Measurements from ENCODE around the gene PTPRD.

Gene PTPRD

DNA sequence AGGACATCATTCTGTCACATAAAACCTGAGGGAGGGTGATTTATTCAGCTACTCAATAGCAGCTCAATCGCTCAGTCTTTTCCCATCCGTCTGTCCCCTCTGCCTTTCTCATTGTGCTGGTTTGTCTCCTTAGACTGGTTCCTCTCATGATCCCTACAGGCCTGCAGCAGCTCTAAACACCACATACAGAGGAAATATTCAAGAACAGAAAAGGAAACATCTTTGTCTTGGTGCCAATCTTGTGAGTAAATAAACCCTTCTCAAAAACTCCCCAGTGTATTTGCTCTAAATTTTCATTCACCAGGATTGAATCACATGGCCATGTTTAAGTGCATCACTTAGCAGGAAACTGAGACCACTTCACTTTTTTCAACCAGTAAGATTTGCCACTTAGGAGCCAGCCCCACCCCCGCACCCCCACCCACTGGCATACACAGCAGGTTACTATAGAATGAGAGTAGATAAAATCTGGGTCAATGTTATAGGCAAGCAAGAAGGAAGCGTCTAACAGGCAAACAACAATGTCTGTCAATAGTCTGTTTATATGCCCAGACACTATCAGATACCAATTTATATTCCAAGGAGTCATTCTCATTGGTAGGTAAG is 1917.7 kb downstream of the PTPRD start:
- DNase-seq: no peak

DNA sequence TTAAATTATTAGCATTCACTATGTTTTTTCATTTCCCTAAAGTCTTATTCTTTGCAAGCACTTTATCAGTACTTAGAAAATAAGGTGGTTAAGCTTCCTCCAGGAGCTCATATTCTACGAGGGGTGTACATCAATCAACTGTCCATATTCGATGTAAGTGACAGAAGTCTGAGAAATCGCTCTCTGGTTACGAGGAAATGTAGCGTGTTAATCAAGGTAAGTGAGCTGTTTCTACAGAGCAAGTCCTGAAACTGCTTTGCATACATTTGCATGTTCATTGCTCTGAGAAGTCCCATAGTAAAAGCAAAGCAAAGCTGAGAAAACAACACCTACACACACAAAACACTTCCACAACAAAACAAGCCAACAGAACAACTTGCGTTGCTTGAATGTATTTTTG is 1919.3 kb downstream of the PTPRD start:
- no peak for DNase-seq

DNA sequence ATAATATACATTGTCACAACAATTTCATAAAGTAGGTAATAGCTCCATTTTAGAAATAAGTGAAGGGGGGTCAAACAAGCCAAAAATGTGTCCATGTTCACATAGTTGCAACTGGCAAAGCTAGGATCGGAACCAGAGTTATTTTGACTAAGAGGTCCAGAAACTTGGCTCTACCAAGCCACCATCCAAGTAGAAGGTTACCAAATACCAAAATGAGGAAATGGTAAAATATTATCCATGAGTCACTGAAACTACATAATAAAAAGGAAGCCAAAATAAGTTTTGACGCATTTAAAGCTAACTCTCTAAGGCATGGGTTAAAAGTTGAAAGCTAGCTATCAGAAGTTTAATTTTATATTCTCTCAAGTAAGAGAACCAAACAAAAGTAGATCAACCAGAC is 1926.3 kb downstream of the PTPRD start:
- no peak for DNase-seq

DNA sequence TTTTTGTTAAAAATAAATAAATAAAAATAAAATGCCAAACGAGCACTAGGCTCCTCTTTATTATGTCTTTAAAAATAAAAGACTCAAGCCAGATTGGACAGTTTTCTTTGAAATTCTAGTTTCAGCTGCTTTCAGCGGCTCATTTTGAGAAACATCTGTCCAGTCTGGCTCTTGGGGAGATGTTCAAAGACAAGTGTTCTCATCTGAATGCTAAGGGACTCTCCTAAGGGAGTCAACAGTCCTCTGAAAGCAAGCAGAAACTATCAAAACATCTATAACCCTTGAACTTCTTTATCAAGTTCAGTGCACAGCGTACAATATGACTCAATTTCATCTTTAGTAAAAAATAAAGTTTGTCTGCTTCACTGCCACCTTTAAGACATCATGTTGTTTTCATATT is 1927.0 kb downstream of the PTPRD start:
- DNase-seq: no peak

DNA sequence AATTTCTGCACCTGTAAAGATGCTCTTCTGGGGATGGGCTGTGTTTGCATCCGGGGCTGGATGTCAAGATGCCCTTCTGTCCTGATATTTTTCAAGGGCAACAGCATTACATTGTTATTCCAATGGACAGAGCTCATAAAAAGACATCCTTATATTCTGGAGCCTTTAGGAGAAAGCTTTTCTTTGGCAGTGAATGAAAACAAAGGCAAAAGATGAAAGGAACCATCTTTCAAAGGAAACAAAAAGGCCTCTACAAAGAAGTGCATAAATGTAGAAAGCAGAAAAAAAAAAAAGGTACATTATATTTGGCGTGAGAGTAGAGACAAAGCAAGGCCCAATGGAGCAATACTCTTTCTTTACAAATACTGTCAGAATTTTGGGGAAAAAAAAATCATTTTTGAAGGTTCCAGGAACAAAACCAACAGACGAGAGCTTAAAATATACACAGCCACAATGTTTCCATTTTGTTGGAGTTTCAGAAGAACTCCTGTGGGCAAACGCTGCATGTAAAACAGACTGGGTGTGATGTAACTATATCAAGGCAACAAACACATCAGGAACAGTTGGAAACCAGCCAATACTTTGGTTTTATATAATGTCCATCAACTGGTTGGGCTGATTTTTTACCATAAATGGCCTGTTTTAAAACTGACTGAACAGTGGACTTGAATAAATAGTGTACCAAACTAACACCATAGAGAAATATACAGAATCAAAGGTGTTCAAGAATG is 1927.7 kb downstream of the PTPRD start:
- no peak for DNase-seq

DNA sequence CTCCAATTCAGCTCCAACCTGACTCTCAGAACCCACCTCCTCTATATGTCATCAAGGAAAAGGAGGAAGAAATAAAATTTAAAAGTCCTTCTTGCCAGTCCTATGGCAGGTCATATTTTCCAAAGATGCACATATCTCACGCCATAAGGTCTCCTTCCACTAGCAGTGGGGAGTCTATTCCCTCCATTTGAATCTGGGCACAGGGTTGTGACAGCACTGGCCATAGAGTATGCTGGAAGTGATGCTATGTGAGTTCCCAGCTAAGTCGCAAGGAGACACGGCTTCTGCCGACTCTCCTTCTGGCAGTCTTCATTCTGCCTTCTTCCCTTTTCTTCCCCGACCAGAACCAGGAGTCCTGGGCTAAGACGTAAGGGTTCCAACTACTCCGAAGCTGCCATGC is 1929.3 kb downstream of the PTPRD start:
- DNase-seq: no peak

DNA sequence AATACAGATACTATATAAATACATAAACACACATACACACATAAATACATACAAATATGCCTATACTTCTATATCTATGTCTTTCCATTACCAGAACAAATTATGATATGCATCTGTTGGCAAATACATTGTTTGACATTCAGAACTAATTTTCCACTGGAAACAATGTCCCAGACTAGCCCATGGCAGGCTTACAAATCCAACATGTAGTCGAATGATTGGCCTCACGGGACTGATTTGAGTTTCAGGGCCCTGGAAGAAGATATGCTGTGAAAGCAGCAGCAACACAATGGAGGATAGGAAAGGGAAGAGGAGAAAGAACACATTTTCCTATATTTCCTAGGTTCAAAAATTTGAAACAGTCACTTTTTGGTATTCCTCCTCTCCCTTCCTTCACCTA is 1932.1 kb downstream of the PTPRD start:
- no peak for DNase-seq

DNA sequence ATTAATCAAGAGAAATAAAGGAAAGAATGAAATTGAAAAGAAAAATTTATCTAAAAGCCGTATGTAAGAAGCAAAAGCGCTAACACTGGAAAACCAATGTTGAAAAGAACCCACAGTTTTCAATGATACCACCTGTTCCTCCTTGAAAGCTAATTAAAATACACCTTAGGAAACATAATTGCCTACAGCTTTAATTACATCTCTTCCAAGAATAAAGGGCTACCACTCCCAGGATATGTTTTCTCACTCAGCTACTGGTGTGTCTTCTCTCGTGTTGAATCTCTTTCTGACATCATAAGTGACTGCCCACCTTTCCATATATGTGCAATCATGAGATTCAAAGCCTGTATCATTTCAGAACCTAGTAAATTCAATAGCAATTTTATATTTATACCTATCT is 1932.6 kb downstream of the PTPRD start:
- no peak for DNase-seq

DNA sequence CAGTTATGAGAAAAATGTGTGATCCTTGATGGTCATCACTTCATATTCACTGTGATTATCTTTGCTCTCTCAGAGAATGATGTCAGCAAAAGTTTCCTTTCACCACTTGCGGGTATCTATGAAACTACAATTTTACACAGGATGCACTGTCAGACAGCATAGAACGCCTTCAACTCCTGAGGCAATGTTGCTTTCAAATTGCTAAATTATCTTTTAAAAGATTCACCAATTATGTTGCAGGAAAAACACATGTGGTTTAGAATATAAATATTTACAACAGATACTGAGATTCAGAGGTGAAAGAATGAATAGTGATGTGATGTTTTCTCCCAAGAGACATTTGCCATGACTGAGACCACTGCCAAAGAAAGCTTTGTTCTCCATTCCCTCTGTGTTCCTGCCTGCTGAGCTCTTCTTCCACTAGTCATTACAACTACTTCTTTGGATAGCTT is 1933.4 kb downstream of the PTPRD start:
- DNase-seq: no peak

DNA sequence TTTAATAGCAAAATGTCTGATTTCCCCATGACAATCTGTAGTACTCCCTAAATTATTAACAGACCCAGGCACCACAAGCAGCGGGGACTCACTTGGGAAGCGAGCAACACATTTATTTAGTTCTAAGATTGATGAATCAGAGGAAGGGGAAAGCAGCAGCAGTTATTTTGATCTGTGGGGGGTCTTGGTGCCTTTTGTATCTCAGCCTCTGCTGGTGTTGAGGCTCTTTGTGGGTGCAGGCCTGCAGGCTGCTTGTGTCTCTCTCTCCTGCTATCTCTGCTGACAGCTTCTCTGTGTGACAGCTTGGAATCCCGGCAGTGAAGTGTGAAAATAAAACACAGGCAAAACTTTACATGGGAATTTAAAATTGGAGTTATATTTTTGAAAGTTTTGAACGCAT is 1935.1 kb downstream of the PTPRD start:
- DNase-seq: no peak

DNA sequence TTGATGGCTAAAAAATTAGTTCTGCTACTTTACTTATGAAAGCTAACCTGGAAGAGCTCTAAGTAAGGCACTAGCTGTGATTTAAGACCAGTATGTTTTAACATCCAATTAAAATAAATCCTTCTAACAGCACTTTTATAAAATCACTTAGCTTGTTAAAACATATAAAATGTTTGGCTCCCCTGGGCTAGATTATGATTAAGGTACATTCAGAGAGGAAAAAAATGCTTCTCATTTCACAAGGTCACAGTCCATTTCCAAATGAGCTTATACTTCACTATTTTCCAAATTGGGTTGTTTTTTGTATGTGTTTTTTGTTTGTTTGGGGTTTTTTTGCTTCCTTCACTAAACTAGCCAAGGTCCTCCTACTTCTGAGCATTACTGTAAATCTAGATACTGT is 1938.3 kb downstream of the PTPRD start:
- no peak for DNase-seq

DNA sequence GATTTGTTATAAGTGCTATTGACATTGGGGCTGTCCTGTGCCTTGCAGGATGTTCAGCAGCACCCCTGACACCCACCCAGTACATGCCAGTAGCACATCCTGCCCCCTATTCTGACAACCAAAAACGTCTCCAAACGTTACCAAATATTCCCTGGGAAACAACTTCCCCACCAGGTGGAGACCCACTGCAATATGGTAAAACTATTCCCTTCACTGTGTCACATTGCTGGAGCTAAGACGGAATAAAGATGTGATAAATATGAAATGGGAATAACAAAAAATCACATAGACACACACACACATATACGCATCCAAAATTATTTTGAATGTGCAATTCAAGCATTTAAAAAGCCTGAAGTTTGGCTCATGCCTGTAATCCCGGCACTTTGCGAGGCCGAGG is 1939.0 kb downstream of the PTPRD start:
- DNase-seq: no peak

DNA sequence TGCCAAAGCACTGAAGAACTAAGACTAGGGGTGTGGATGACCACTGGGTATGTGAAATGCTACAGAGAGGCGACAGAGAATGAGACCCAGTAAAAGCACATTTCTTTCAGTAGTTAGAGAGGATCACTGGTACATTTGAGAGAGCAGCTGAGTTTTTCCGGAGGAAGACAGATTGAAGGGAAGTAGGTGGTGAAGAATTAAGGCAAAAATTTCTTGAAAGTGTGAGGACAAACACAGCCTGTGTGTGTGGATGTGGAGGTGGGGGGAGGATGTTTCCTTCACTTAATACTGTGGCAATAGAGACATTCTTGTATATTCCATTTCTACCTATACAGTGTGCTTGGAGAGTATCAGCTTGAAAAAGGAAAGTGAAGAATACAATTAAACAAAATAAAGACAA is 1942.1 kb downstream of the PTPRD start:
- DNase-seq: no peak

DNA sequence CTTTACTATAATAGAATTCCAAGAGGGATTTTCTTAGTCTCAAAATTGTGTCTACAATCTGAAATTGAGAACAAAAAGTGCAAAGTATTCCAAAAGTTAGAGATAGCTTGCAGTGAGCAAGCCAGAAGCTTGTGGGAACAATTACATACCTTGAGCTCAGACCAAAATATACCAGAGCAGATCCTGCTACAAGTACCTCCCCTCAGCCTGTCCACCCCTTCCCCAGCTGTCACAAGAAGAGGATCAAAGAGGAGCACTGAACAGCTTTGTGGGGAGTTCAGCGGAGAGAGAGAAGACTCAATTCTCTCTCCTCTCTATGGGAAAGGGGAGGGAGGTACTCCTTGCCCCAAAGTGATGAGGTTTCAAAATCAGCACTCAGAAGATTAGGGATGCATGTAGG is 1944.1 kb downstream of the PTPRD start:
- DNase-seq: no peak

DNA sequence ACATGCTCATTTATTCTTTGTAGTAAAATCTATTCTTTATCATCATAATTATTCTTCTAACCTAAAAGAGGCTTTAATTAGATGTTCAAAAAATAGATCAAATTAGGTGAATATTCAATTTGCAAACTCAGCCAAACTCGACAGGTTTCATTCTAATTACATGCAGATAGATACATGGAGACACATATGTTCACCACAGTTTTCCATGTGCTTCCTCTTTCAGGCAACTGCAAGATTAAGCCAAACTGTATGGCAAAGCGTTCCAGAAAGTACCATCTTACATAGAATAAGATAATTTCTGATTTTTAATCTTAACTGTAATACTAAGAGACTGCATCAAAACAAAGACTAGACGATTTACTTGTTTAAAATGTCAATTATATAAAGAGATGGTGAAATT is 1944.6 kb downstream of the PTPRD start:
- DNase-seq: no peak

DNA sequence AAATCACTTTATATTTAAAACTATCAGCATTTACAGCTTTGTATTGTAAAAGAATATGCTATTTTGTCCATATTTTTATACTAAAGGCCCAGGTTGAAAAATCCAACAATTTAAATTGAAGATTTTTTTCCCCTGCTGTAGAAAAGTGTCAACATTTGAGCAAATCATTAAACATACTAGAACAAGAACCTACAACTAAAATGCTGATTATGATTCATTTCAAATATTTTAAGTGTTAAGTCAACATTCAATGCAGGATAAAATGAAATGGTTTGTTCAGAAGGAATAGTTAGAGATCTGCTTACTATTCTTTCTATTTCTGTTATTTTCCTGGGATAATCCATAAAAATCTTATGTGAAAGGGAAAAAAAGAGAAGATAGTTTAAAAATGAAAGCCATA is 1946.7 kb downstream of the PTPRD start:
- no peak for DNase-seq

DNA sequence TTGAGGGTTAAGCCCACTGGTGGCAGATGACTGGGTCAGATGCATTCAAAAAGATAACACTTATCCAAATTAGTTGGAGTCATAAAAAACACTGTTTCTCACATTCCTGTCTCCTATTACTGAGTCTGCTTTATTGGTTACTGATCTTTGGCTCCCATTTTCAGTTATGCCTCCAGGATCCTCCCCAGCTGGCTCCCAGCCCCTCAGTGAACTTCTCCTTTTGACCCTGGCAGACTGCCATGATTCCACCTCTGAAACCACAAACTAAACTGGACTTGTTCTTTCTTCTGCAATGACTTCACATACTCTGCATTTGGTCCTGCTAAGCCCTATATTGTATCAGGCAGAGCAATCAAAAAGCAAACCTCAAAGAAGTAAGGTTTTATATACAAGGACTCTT is 1952.4 kb downstream of the PTPRD start:
- no peak for DNase-seq

DNA sequence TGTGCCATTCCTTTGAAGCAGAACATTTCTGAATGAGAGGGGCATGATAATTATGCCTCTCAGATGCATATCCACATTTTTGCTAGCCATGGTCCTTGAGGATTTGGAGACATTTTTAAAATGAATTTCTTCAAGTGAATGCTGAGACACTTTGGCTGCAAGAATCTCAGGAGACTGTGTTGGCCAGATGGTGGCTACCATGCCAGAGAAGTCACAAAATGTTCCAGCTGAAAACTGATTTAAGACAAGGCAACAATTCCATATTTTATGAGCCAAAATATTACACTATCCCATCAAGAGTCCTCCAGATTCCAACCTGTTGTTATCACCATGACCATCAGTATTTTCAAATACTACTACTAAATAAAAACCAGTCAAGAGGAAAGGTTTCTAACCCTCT is 1953.7 kb downstream of the PTPRD start:
- no peak for DNase-seq

DNA sequence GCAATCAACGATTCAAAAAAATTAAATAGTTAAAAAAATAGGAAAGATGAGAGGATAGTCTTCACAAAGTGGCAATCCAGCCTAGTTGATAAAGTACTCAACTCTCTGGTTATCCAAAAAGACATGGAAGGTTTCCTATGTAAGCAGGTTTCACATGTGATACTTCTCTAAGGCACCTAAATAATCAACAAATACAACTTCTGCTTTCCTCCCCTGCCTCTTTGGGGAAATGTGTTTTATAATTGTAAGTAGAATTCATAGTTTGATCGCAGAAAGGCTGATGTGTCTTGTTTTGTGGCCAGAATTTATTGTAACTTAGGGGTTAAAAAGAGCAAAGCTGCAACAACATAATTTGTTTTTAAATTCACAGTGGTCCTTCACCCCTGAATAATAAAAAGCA is 1957.7 kb downstream of the PTPRD start:
- DNase-seq: no peak

DNA sequence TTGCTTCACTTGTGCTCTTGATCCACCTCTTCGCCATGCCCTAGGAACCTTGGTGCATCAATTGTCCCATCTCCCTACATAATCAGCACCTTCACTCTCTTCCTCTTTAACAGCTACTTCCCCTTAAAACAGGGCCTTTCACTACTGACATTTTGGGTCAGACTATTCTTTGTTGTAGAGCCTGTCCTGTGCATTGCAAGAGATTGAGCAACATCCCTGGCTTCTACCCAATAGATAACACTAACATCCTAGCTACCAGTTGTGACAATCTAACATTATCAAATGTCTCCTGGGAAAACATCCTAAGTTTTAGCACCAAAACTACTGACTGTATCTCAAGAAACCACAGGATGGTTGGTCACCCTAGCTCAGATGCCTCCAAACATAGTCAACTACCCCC is 1958.9 kb downstream of the PTPRD start:
- no peak for DNase-seq

DNA sequence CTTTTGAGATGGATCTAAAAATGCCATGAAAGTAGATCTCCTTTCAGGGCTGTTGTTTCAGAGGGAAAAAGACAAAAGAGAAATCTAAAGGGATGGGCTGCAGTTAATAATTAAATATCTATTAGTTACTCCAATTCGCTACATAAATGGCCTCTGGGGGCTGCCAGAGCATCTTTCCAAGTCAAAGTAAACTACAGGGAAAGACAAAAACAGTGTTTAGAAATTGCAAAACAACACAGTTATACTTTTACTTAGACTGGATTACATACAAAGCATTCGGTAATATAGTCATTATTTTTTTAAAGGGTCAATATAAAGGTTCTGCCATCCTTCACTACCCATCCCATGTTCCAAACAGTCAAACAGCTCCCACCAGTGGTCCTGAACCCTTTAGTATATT is 1959.7 kb downstream of the PTPRD start:
- no peak for DNase-seq

DNA sequence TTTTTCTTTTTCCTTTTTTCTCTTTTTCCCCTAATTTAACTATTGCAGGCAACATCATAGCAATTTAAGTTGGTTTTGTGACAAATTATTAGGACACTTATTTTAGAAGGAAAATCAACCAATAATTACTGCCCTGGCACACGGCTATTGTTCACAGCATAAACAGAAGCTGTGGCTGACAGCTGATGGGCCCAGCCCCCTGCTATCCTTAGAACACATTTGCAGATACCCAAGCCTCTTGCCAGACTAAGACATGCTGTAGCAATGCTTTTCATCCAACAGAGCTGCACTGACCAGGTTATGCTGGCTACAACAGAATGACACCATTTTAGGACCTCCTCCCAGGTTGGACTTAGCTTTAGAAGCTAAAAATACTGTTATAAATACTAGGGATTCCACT is 1960.5 kb downstream of the PTPRD start:
- DNase-seq: no peak

DNA sequence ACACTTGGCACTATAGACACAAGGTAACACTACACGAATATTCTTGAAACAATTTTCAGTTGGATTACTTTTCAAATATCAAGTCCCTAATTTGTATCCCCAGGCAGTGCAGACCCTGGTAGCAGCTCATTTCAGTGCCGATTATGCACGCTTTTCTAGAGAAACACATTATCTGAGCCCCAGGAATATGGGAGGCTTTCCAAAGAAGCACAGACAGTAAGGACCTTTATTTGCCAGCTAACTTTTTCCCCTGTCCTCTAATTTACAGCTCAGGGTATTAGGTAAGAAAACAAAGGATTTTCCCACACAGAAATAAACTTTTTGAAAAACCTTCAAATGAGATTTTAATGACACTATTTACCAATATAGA is 1961.0 kb downstream of the PTPRD start:
- DNase-seq: no peak

DNA sequence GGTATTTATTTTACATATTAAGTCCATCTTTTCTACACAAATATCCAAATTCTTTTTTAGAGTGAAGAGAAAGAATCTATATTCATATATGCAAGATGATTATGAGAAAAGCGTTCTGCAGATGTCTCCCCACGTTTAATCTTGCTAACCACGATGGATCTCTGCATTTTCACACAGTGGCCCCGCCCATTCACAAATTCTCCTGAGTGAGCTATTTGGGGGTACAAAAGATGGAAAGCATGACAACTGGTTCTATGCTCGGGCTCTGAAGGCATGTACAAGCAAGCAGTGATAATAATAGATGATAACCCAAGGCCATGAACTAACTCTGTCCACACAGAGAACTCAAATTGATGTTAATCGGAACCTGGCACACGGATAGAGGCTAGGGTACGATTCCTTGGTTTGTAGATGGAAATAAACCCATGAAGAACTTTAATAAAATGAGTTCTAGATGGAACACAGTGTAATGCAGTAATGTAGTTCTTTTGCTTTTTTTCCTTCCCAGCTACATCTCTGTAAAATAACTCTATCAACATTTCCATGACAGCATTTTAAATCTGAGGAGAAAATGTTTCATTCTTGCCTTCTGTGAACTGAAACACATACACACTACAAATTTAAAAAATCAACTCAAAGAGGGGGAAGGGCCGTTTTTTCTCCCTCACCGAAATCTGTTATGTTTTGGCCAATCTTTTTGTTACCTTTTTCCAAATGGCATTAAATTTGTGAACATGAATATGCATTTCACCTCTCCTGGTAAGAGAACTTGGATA is 1961.5 kb downstream of the PTPRD start:
- DNase-seq: no peak
